AG10803 (cell line): ENCODE data around the gene HDAC3.

Experiments used
- DNase-seq: peaks from one replicate; pipeline ENCODE4 v3.0.0; 2010; ENCODE audit warnings: low read depth
- H3K4me3 ChIP-seq: 2 replicates; pipeline ENCODE4 v1.5.1; 2011; ENCODE audit warnings: mild to moderate bottlenecking, low read length, control low read depth
- CTCF ChIP-seq: conservative IDR thresholded peaks from 2 replicates; pipeline ENCODE4 v1.5.1; 2011; ENCODE audit warnings: mild to moderate bottlenecking, low read length, control low read depth, inconsistent platforms

HDAC3 gene

GRCh38 chr5:141602606-141603005 is 34.0 kb downstream of the HDAC3 start:
- H3K4me3 ChIP-seq: no peak overlapping the region
- no peak for TF ChIP-seq CTCF
- DNase-seq: no peak

GRCh38 chr5:141598391-141599345 is 38.0 kb downstream of the HDAC3 start:
- DNase-seq: peak; percentile 73
- H3K4me3 ChIP-seq: no peak overlapping the region
- no peak for TF ChIP-seq CTCF

GRCh38 chr5:141597814-141598213 is 38.8 kb downstream of the HDAC3 start:
- TF ChIP-seq CTCF: no peak
- H3K4me3 ChIP-seq: no peak overlapping the region
- no peak for DNase-seq

- TF ChIP-seq CTCF: no peak
- no peak overlapping the region for H3K4me3 ChIP-seq
- DNase-seq: no peak
These were observed 39.3 kb downstream of the HDAC3 start for GRCh38 chr5:141597394-141597793.

GRCh38 chr5:141596867-141597266 is 39.8 kb downstream of the HDAC3 start:
- no peak for TF ChIP-seq CTCF
- no peak overlapping the region for H3K4me3 ChIP-seq
- no peak for DNase-seq

GRCh38 chr5:141590127-141590526 is 46.5 kb downstream of the HDAC3 start:
- no peak for DNase-seq
- no peak overlapping the region for H3K4me3 ChIP-seq
- no peak for TF ChIP-seq CTCF

- no peak for DNase-seq
- H3K4me3 ChIP-seq: no peak overlapping the region
- no peak for TF ChIP-seq CTCF
These were observed 50.4 kb downstream of the HDAC3 start for GRCh38 chr5:141586246-141586645.
